ENCODE results near the gene CD151.

CD151 gene

DNA sequence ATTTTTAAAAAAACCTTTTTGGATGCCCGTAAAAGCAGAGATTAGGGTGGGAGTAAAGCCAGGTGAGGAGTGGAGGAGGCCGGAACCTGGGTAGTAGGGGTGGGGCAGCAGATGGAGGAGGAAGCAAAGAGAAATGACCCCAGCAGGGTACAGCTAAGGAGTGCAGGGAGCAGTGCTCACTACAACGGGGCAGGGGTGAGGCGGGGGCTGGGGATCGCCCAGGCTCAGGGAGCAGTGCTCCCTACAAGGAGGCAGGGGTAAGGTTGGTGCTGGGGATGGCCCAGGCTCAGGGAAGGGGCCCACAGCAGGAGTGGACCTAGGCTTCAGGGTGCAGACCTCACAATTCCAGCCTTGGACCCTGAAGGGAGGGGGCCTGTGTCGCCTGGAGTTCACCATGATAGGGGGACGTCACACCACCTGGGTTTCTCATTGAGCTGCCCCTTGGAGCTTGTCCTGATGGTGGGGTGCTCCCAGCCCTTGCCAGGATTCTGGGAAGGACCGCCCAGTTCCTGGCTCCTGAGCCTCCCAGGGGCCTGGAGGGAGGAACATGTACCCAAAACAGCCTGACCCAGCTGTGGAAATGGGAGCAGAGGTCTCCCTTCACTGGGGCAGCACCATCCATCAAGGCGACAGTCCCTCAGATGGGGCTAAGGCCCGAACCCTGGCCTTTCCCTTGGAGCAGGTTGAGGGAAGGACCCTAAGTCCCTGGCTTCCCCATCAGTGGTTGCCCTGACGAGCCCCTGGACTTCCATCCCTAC, 16.9 kb upstream of the CD151 start:
- no peak for DNase-seq

DNA sequence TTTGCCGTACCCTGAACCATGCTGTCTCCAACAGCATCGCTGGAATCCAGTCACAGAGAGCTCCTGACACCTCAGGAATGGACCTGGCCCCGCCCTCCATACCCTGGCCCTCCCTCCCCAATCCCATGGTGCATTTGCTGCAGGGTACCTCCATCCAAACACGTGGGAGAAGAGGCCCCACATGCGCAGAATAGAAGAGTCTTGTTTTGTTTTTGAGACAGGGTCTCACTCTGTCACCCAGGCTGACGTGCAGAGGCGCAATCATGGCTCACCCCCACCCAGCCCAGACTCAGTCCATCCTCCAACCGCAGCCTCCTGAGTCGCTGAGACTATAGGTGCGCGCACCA, 16.3 kb upstream of the CD151 start:
- DNase-seq, result no peak

DNA sequence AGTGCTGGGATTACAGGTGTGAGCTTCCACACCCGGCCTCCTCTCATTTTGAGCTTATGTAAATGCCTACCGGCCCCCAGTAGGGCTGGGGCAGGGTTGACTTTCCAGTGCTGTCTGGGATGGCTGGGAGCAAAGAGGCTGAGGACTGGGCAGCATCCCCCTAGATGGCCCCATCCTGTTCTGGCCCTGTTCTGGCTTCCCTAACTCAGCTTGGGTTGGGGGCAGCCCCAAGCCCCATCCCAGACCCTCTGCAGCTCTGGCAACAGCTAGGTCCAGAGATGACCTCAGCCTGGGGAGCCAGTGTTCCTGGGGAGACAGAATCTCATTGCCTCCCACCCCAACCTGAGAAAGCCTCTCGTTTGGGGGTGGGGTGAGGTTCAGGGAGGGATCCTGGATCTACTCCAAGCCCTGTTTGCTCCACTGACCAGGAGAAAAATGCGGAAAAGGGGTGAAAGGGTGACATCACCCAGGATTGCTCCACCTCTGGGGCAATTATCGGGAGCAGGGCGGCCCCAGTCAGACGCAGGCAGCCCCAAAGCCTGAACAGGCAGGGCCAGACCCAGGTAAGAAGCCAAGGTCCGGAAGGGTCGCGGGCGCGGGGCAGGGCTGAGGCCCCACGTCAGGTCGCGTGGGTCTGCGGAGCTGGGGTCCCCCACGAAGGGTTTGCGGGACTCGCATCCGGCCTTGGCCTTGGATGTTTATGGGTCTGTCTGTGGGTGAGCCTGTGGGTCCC, 14.2 kb upstream of the CD151 start, which contains the start of gene PNPLA2:
TSS of gene PNPLA2 (plus strand) at position 519 of the 733 bp plus-strand sequence. CDS start 805 bp downstream, outside the sequence.
- no peak for DNase-seq

GRCh38 chr11:819129-819931, 13.4 kb upstream of the CD151 start:
- peak; percentile 85 to 87 for DNase-seq

- peak; percentile 68 to 80 for DNase-seq
Measured at GRCh38 chr11:819943-820649, 12.7 kb upstream of the CD151 start.

DNA sequence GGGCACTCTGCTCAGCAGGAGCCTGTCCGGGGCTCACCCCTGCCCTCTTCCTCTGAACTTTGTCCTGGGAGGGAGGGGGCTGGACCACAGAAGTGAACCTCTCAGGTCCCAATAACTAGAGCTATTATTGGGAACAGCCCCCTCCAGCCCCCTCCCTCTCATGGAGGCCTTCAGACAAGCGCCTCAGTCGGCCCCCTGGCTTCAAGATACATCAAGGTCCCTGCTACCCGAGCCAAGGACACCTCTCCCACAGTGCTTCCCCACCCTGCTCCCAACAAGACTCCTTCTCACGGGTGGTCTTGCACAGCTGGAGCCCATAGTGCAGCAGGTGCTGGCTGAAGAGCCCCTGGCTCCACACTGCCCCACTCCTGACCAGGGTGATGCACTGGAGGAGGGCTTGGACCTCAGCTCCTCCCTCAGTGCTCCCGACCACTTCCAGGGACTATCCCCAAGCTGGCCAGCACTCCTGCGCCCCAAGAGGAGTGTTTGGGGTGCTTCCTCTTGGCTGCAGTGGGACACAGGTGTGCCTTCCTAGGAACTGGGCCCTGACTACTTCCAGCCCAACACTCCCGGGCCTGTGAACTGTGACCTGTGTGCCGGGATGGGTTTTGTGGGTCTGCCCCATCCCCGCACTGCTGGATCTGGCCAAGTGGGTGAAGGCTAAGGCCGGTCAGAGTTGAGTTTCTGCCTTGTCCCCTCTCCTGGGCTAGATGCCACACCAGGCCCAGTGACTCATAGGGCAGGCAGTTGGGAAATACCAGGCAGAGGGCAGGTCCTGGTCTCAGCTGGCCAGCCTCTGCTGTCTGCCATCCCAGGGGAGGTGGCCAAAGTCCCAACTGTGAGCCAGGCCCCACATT, 11.9 kb upstream of the CD151 start:
- no peak for DNase-seq

- DNase-seq, result no peak
Measured at GRCh38 chr11:821512-822371, 11.0 kb upstream of the CD151 start.

DNA sequence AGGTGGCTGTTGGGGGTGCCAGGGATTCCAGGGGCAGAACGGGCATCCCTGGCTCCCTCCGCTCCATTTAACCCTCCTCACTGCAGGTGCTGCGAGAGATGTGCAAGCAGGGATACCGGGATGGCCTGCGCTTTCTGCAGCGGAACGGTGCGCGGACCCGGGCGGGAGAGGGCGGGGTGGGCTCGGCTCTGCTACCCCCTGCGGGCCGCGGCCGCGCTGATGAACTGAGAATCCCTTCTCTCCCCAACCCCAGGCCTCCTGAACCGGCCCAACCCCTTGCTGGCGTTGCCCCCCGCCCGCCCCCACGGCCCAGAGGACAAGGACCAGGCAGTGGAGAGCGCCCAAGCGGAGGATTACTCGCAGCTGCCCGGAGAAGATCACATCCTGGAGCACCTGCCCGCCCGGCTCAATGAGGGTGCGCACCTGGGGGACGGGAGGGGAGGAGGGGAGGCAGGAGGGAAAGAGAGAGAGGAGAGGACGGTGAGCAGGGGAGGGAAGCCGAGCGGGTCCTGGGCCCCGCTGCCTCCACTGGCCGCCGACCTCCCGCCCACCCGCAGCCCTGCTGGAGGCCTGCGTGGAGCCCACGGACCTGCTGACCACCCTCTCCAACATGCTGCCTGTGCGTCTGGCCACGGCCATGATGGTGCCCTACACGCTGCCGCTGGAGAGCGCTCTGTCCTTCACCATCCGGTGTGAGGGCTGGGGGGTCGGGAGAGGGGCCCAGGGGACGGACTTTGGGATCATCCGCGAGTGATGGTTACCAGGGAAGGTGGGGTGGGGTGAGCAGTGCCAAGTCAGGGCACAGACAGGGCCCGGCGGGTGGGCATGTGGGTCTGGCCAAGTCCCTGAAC, 9.1 kb upstream of the CD151 start:
- DNase-seq, result peak; percentile 24 to 59

DNA sequence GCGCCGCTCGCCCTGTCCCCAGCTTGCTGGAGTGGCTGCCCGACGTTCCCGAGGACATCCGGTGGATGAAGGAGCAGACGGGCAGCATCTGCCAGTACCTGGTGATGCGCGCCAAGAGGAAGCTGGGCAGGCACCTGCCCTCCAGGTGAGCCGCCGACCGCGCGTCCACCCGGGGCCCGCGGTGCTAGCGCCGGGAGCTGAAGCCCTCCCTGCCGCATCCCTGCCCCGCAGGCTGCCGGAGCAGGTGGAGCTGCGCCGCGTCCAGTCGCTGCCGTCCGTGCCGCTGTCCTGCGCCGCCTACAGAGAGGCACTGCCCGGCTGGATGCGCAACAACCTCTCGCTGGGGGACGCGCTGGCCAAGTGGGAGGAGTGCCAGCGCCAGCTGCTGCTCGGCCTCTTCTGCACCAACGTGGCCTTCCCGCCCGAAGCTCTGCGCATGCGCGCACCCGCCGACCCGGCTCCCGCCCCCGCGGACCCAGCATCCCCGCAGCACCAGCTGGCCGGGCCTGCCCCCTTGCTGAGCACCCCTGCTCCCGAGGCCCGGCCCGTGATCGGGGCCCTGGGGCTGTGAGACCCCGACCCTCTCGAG, 8.4 kb upstream of the CD151 start:
- DNase-seq, result peak; percentile 81 to 88

GRCh38 chr11:824942-825341, 7.8 kb upstream of the CD151 start:
- peak in 1 of 2 experiments; percentile 32 for DNase-seq

- no peak for DNase-seq
Measured at GRCh38 chr11:825366-826226, 7.2 kb upstream of the CD151 start.

DNA sequence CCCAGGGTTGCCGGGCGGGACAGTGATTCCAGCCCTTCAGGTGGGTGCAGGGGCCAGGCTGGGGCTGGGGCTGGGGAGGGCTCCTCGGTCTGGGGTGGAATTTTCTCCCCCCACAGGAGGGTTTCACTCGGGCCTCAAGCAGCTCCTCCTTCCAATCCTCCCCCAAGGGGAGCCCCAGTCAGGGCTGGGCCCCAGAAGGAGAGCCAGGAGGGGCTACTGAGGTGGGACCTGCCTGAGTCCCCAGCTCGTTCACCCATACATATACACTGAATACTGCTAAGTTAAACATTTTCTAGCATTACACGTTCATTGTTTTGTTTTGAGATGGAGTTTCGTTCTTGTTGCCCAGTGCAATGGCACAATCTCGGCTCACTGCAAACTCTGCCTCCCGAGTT, 6.5 kb upstream of the CD151 start:
- DNase-seq, result no peak

- no peak for DNase-seq
Measured at GRCh38 chr11:826836-827145, 6.0 kb upstream of the CD151 start.

GRCh38 chr11:827146-827896, 5.4 kb upstream of the CD151 start:
- DNase-seq, result no peak

DNA sequence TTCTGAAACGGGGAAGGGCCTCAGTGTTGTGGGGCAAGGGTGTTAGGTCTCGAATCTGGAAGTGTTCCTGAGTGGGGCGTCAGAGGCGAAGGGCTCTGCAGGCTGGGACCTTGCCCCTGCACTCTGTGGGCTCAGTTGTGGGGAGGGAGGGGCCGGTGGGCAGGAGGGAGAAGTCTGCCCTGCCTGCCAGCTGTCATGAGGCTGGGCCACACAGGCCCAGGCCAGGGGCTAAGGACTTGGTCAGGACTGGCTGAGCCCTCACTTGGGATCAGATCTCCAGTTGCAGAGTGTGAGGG, 4.9 kb upstream of the CD151 start, which contains the start of gene CRACR2B:
TSS of gene CRACR2B (plus strand) at position 23 of the 296 bp plus-strand sequence. CDS start 689 bp downstream, outside the sequence.
- no peak for DNase-seq

- no peak for DNase-seq
Measured at GRCh38 chr11:828506-829175, 4.1 kb upstream of the CD151 start.

DNA sequence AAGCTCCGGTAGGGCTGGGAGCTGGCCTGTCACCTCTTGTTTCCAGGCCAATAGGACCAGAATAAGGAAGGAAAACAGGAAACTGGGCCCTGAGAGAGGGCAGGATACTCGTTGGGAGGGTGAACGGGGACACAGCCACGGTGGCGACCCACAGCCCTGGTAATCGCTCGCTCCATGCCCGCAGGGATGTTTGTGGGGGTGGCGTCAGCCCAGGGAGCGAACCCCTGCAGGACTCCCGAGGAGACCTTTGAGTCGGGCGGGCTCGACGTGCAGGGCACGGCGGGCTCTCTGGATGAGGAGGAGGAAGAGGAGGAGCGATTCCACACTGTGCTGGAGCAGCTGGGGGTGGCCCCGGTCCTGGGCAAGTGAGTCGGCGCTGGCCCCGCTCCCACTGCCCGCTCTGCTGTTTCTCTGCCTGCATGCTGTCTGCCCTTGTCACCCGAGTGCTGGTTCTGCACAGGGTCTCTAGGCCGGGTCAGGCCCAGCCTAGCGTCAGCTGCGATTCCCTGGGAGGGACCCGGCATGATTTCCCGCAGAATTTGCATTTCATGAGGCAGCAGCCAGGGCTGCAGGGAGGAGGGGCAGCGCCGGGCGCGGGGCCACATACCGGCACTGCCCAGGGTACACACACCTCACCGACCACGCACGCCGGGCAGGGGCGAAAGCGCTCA, 3.4 kb upstream of the CD151 start:
- no peak for DNase-seq

Measured in NCI-H2081 (cell line).